GM23338 (cell line): ENCODE measurements around the gene LDLRAD2. TPM values are rescaled to one million over a fixed set of nuclear protein-coding genes. Genes with fewer than 3 reads are reported as not detected.

Experiments used
- ATAC-seq: fragments of 200-7000 bp; cut with Tn5 transposase; 3 replicates; pipeline ENCODE4 v1.9.1; 2020
- DNase-seq: peaks from one replicate; pipeline ENCODE4 v3.0.0-alpha.2; 2015; ENCODE audit warnings: low spot score
- H2AFZ ChIP-seq: fragments of 200-600 bp; sonication (generic); 2 replicates; pipeline ENCODE4 v1.8.0; 2016; ENCODE audit warnings: antibody characterized with exemption, mild to moderate bottlenecking, moderate library complexity
- H3F3A ChIP-seq: fragments of 200-600 bp; sonication (generic); replicated peaks from 2 replicates; pipeline ENCODE4 v1.8.0; 2017; ENCODE audit warnings: antibody characterized with exemption, mixed run types, low read depth
- H3K27ac ChIP-seq: fragments of 200-600 bp; sonication (generic); 2 replicates; pipeline ENCODE4 v1.6.1; 2016; ENCODE audit warnings: low read depth
- H3K27me3 ChIP-seq: fragments of 200-600 bp; sonication (generic); 2 replicates; pipeline ENCODE4 v1.8.0; 2016; ENCODE audit warnings: mild to moderate bottlenecking, mixed run types, moderate library complexity; ENCODE audit not compliant: insufficient read depth
- H3K36me3 ChIP-seq: fragments of 200-600 bp; sonication (generic); 2 replicates; pipeline ENCODE4 v1.8.0; 2016; ENCODE audit warnings: mild to moderate bottlenecking; ENCODE audit not compliant: insufficient read depth
- H3K4me1 ChIP-seq: fragments of 200-600 bp; sonication (generic); 2 replicates; pipeline ENCODE4 v1.8.0; 2016; ENCODE audit warnings: mild to moderate bottlenecking, moderate library complexity; ENCODE audit not compliant: insufficient read depth
- H3K4me2 ChIP-seq: fragments of 200-600 bp; sonication (generic); 2 replicates; pipeline ENCODE4 v1.7.1; 2017; ENCODE audit warnings: mixed run types
- H3K4me3 ChIP-seq: fragments of 200-600 bp; sonication (generic); 2 replicates; pipeline ENCODE4 v1.6.1; 2016; ENCODE audit warnings: mixed run types
- H3K79me2 ChIP-seq: fragments of 200-600 bp; sonication (generic); replicated peaks from 2 replicates; pipeline ENCODE4 v1.8.0; 2017; ENCODE audit warnings: mild to moderate bottlenecking; ENCODE audit not compliant: insufficient read depth
- H3K9me2 ChIP-seq: fragments of 200-600 bp; sonication (generic); 2 replicates; pipeline ENCODE4 v1.8.0; 2017; ENCODE audit not compliant: insufficient read depth
- H4K20me1 ChIP-seq: fragments of 200-600 bp; sonication (generic); replicated peaks from 2 replicates; pipeline ENCODE4 v1.8.0; 2017; ENCODE audit warnings: mild to moderate bottlenecking; ENCODE audit not compliant: insufficient read depth
- H3K27ac Mint-ChIP-seq: 2 replicates; pipeline ENCODE4 v1.8.0; 2020; ENCODE audit warnings: inconsistent platforms, mild to moderate bottlenecking, moderate library complexity, mixed read lengths
- H3K27me3 Mint-ChIP-seq: 3 replicates; pipeline ENCODE4 v1.8.0; 2022; ENCODE audit warnings: low read depth, mild to moderate bottlenecking, moderate library complexity, mixed read lengths, inconsistent platforms; ENCODE audit not compliant: insufficient read depth, poor library complexity
- H3K36me3 Mint-ChIP-seq: 3 replicates; pipeline ENCODE4 v1.8.0; 2021; ENCODE audit warnings: low read depth, mild to moderate bottlenecking, inconsistent platforms, moderate library complexity, mixed read lengths
- H3K4me1 Mint-ChIP-seq: 3 replicates; pipeline ENCODE4 v1.8.0; 2020; ENCODE audit warnings: mild to moderate bottlenecking, inconsistent platforms, mixed read lengths
- H3K4me3 Mint-ChIP-seq: 3 replicates; pipeline ENCODE4 v1.8.0; 2021; ENCODE audit warnings: moderate library complexity, mild to moderate bottlenecking, inconsistent platforms, mixed read lengths
- H3K9me3 Mint-ChIP-seq: 3 replicates; pipeline ENCODE4 v1.8.0; 2020; ENCODE audit warnings: moderate library complexity, mild to moderate bottlenecking, inconsistent platforms, mixed read lengths
- CREB1 ChIP-seq: fragments of 250-450 bp; sonication (Bioruptor Pico); IDR thresholded peaks from 2 replicates; pipeline ENCODE4 v1.5.0; 2020; ENCODE audit warnings: low read depth, mild to moderate bottlenecking, moderate library complexity
- EZH2 ChIP-seq: fragments of 200-600 bp; sonication (generic); IDR thresholded peaks from one replicate; pipeline ENCODE4 v1.8.0; 2017; ENCODE audit warnings: antibody characterized with exemption, mild to moderate bottlenecking, low read depth; ENCODE audit not compliant: unreplicated experiment
- EZH2phosphoT487 ChIP-seq: fragments of 200-600 bp; sonication (generic); IDR thresholded peaks from one replicate; pipeline ENCODE4 v1.8.1; 2018; ENCODE audit warnings: antibody characterized with exemption; ENCODE audit not compliant: unreplicated experiment
- JUNB ChIP-seq: IDR thresholded peaks from one replicate; pipeline ENCODE4 v1.6.1; 2016; ENCODE audit warnings: antibody characterized with exemption; ENCODE audit not compliant: unreplicated experiment
- NANOG ChIP-seq: IDR thresholded peaks from 2 replicates; pipeline ENCODE4 v1.6.1; 2016; ENCODE audit warnings: antibody characterized with exemption, borderline replicate concordance
- POLR2AphosphoS5 ChIP-seq: IDR thresholded peaks from 2 replicates; pipeline ENCODE4 v1.6.1; 2016; ENCODE audit warnings: antibody characterized with exemption, low read depth
- STAT1 ChIP-seq: IDR thresholded peaks from one replicate; pipeline ENCODE4 v1.6.1; 2016; ENCODE audit warnings: antibody characterized with exemption; ENCODE audit not compliant: unreplicated experiment
- ZNF114 ChIP-seq: fragments of 250-450 bp; sonication (Bioruptor Pico); IDR thresholded peaks from 2 replicates; pipeline ENCODE4 v1.5.0; 2020; ENCODE audit warnings: mild to moderate bottlenecking, moderate library complexity
- ZNF331 ChIP-seq: fragments of 250-450 bp; sonication (Bioruptor Pico); IDR thresholded peaks from 2 replicates; pipeline ENCODE4 v1.5.0; 2020; ENCODE audit warnings: low read depth, mild to moderate bottlenecking, moderate library complexity
- polyA plus RNA-seq: library from polyadenylated mRNA; unstranded; fragments of >200 nt; fragmentation: Nextera tagmentation; extraction: Ambion mirVana; gene quantifications from 2 replicates; pipeline ENCODE4 v1.2.1, GENCODE V29; 2016
- total RNA-seq: library from RNA; depleted of rRNA; stranded (reverse); fragments of >200 nt; shearing (Covaris generic); gene quantifications from 2 replicates; pipeline ENCODE4 v1.2.3, GENCODE V29; 2014
- TF ChIP-seq, protein P1 (sequence below): fragments of 250-450 bp; sonication (Bioruptor Pico); IDR thresholded peaks from 2 replicates; pipeline ENCODE4 v1.5.0; 2020; ENCODE audit warnings: mild to moderate bottlenecking, moderate library complexity
- TF ChIP-seq, protein P2 (sequence below): IDR thresholded peaks from 2 replicates; pipeline ENCODE4 v1.6.1; 2016; ENCODE audit warnings: antibody characterized with exemption
- TF ChIP-seq, protein P3 (sequence below): IDR thresholded peaks from one replicate; pipeline ENCODE4 v1.6.1; 2018; ENCODE audit warnings: antibody characterized with exemption; ENCODE audit not compliant: unreplicated experiment
- TF ChIP-seq, protein P4 (sequence below), 2 experiments: fragments of 200-600 bp in 1 of 2; sonication (generic) in 1 of 2; conservative IDR thresholded peaks; 2 replicates each; pipeline versions ENCODE4 v1.5.1 to v1.6.1; 2016 to 2017; ENCODE audit warnings: antibody characterized with exemption in 2 of 2, low read depth in 2 of 2, mild to moderate bottlenecking in 2 of 2, moderate library complexity in 1 of 2

Gene LDLRAD2
- total and polyA plus RNA-seq, 2 experiments from 2014 or later = 1.6 to 5.8 TPM

DNA sequence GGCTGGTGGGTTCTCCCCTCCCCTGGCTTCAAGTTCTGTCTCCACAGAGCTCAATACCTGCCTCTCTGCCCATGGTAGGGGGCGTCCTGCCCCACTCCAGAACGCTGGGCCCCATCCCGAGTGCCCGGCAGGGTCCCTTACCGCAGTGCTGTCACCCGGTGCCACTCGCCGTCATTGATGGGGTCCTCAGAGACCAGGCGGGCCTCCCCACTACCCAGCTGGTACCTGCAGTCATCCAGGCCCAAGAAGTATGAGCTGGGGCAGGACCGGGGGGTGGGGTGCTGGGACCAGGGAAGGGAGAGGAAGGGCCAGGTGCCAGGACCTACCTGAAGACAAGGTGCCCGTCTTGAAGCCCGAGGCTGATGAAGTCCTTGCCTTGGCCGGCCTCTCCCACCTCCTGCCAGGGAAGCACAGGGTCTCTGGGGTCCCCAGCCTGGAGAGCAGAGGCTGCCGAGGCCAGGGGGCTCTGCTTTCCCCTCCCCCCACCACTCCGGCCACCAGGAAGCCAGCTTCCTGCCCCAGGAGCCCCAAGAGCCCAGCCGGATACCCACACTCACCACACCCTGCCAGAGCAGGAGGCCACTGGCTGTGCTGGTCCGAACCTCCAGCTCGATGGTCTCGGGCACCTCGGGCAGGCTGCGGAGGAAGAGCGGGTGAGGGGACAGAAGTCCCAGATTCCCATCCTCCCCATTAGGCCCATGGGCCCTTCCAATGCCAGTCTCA, 12.1 kb downstream of the LDLRAD2 start:
- no peak for DNase-seq
- no peaks in the 10 kb centered on the region for H3K4me1 ChIP-seq
- no peak overlapping the region for H2AFZ ChIP-seq
- no peaks in the 10 kb centered on the region; the same call in 1 of the 2 replicates for H3K36me3 ChIP-seq
- Mint-ChIP-seq H3K4me1 (peaks cover 7% of the 10 kb centered on the region; the same call in 1 of the 3 replicates), H3K27me3 (peaks cover 6% of the 10 kb centered on the region), H3K27ac (no peak overlapping the region), H3K9me3 (no peaks in the 10 kb centered on the region; the same call in 2 of the 3 replicates), H3K36me3 (peaks cover 35% of the 10 kb centered on the region), H3K4me3 (no peak overlapping the region)
- no peaks in the 10 kb centered on the region; the same call in 1 of the 2 replicates for H4K20me1 ChIP-seq
- no peak for ATAC-seq
- no peak overlapping the region for H3K27ac ChIP-seq
- H3K4me2 ChIP-seq = no peak overlapping the region
- TF ChIP-seq, protein P1, sequence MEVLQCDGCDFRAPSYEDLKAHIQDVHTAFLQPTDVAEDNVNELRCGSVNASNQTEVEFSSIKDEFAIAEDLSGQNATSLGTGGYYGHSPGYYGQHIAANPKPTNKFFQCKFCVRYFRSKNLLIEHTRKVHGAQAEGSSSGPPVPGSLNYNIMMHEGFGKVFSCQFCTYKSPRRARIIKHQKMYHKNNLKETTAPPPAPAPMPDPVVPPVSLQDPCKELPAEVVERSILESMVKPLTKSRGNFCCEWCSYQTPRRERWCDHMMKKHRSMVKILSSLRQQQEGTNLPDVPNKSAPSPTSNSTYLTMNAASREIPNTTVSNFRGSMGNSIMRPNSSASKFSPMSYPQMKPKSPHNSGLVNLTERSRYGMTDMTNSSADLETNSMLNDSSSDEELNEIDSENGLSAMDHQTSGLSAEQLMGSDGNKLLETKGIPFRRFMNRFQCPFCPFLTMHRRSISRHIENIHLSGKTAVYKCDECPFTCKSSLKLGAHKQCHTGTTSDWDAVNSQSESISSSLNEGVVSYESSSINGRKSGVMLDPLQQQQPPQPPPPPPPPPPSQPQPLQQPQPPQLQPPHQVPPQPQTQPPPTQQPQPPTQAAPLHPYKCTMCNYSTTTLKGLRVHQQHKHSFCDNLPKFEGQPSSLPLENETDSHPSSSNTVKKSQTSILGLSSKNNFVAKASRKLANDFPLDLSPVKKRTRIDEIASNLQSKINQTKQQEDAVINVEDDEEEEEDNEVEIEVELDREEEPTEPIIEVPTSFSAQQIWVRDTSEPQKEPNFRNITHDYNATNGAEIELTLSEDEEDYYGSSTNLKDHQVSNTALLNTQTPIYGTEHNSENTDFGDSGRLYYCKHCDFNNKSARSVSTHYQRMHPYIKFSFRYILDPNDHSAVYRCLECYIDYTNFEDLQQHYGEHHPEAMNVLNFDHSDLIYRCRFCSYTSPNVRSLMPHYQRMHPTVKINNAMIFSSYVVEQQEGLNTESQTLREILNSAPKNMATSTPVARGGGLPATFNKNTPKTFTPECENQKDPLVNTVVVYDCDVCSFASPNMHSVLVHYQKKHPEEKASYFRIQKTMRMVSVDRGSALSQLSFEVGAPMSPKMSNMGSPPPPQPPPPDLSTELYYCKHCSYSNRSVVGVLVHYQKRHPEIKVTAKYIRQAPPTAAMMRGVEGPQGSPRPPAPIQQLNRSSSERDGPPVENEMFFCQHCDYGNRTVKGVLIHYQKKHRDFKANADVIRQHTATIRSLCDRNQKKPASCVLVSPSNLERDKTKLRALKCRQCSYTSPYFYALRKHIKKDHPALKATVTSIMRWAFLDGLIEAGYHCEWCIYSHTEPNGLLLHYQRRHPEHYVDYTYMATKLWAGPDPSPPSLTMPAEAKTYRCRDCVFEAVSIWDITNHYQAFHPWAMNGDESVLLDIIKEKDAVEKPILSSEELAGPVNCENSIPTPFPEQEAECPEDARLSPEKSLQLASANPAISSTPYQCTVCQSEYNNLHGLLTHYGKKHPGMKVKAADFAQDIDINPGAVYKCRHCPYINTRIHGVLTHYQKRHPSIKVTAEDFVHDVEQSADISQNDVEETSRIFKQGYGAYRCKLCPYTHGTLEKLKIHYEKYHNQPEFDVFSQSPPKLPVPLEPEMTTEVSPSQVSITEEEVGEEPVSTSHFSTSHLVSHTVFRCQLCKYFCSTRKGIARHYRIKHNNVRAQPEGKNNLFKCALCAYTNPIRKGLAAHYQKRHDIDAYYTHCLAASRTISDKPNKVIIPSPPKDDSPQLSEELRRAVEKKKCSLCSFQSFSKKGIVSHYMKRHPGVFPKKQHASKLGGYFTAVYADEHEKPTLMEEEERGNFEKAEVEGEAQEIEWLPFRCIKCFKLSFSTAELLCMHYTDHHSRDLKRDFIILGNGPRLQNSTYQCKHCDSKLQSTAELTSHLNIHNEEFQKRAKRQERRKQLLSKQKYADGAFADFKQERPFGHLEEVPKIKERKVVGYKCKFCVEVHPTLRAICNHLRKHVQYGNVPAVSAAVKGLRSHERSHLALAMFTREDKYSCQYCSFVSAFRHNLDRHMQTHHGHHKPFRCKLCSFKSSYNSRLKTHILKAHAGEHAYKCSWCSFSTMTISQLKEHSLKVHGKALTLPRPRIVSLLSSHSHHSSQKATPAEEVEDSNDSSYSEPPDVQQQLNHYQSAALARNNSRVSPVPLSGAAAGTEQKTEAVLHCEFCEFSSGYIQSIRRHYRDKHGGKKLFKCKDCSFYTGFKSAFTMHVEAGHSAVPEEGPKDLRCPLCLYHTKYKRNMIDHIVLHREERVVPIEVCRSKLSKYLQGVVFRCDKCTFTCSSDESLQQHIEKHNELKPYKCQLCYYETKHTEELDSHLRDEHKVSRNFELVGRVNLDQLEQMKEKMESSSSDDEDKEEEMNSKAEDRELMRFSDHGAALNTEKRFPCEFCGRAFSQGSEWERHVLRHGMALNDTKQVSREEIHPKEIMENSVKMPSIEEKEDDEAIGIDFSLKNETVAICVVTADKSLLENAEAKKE (CRISPR knock-in tag) = no peak
- TF ChIP-seq POLR2AphosphoS5 (no peak), CREB1 (CRISPR knock-in tag) (no peak), STAT1 (no peak), NANOG (no peak), EZH2 (no peak), ZNF331 (CRISPR knock-in tag) (no peak), JUNB (no peak), EZH2phosphoT487 (no peak), ZNF114 (CRISPR knock-in tag) (no peak)
- TF ChIP-seq, protein P2, sequence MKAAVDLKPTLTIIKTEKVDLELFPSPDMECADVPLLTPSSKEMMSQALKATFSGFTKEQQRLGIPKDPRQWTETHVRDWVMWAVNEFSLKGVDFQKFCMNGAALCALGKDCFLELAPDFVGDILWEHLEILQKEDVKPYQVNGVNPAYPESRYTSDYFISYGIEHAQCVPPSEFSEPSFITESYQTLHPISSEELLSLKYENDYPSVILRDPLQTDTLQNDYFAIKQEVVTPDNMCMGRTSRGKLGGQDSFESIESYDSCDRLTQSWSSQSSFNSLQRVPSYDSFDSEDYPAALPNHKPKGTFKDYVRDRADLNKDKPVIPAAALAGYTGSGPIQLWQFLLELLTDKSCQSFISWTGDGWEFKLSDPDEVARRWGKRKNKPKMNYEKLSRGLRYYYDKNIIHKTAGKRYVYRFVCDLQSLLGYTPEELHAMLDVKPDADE = no peak
- TF ChIP-seq, protein P3, sequence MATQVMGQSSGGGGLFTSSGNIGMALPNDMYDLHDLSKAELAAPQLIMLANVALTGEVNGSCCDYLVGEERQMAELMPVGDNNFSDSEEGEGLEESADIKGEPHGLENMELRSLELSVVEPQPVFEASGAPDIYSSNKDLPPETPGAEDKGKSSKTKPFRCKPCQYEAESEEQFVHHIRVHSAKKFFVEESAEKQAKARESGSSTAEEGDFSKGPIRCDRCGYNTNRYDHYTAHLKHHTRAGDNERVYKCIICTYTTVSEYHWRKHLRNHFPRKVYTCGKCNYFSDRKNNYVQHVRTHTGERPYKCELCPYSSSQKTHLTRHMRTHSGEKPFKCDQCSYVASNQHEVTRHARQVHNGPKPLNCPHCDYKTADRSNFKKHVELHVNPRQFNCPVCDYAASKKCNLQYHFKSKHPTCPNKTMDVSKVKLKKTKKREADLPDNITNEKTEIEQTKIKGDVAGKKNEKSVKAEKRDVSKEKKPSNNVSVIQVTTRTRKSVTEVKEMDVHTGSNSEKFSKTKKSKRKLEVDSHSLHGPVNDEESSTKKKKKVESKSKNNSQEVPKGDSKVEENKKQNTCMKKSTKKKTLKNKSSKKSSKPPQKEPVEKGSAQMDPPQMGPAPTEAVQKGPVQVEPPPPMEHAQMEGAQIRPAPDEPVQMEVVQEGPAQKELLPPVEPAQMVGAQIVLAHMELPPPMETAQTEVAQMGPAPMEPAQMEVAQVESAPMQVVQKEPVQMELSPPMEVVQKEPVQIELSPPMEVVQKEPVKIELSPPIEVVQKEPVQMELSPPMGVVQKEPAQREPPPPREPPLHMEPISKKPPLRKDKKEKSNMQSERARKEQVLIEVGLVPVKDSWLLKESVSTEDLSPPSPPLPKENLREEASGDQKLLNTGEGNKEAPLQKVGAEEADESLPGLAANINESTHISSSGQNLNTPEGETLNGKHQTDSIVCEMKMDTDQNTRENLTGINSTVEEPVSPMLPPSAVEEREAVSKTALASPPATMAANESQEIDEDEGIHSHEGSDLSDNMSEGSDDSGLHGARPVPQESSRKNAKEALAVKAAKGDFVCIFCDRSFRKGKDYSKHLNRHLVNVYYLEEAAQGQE = no peak
- TF ChIP-seq, protein P4, sequence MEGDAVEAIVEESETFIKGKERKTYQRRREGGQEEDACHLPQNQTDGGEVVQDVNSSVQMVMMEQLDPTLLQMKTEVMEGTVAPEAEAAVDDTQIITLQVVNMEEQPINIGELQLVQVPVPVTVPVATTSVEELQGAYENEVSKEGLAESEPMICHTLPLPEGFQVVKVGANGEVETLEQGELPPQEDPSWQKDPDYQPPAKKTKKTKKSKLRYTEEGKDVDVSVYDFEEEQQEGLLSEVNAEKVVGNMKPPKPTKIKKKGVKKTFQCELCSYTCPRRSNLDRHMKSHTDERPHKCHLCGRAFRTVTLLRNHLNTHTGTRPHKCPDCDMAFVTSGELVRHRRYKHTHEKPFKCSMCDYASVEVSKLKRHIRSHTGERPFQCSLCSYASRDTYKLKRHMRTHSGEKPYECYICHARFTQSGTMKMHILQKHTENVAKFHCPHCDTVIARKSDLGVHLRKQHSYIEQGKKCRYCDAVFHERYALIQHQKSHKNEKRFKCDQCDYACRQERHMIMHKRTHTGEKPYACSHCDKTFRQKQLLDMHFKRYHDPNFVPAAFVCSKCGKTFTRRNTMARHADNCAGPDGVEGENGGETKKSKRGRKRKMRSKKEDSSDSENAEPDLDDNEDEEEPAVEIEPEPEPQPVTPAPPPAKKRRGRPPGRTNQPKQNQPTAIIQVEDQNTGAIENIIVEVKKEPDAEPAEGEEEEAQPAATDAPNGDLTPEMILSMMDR (conservative IDR thresholded peaks at IDR 0.05; ENCODE audit: low read depth in 2 of 2) = no peak
- no peaks in the 10 kb centered on the region for H3K79me2 ChIP-seq
- H3K9me2 ChIP-seq = no peaks in the 10 kb centered on the region
- H3K27me3 ChIP-seq = no peaks in the 10 kb centered on the region
- H3K4me3 ChIP-seq = no peak overlapping the region
- H3F3A ChIP-seq = no peaks in the 10 kb centered on the region
